ENCODE data around the gene ZNF678. TPM values are rescaled to one million over a fixed set of nuclear protein-coding genes. Genes with fewer than 3 reads are reported as not detected.

ZNF678 gene
- polyA plus RNA-seq, 1 of the 3 experiments (the other 2 are of a cell fraction) = 1.3 TPM

- TF ChIP-seq CTCF (IDR thresholded peaks at IDR 0.05) (no peak), FOXM1 (IDR thresholded peaks at IDR 0.05; ENCODE audit: low read depth) (no peak), MEF2A (IDR thresholded peaks at IDR 0.05; ENCODE audit: borderline replicate concordance, low read depth) (no peak)
Observed at GRCh38 chr1:227563324-227564201, at the start of gene ZNF678 (continued).

- Histone ChIP-seq H3K9me2 (no peaks in the 10 kb centered on the region), H3F3A (replicated peaks; ENCODE audit: insufficient read depth) (no peaks in the 10 kb centered on the region), H3K9me3 (peaks cover 3% of the 10 kb centered on the region; the same call in 1 of the 2 replicates), H3K9ac (no peak overlapping the region), H3K4me1 (ENCODE audit: control insufficient read depth in 1 of 2, insufficient read depth in 2 of 2, low read depth in 1 of 2, low read length in 1 of 2) (no peaks in the 10 kb centered on the region), H2AFZ (ENCODE audit: low read depth) (no peak overlapping the region), H3K4me2 (no peak overlapping the region), H3K79me2 (ENCODE audit: insufficient read depth) (no peaks in the 10 kb centered on the region), H3K4me3 (ENCODE audit: low read depth in 2 of 2, low read length in 1 of 2) (no peak overlapping the region), H3K36me3 (replicated peaks in 1 of 2; ENCODE audit: control insufficient read depth in 1 of 2, insufficient read depth in 2 of 2, low read length in 1 of 2) (no peaks in the 10 kb centered on the region), H3K27ac (ENCODE audit: low read depth in 2 of 2, low read length in 1 of 2) (no peak overlapping the region), H3K27me3 (ENCODE audit: insufficient read depth) (no peaks in the 10 kb centered on the region), H4K20me1 (ENCODE audit: insufficient read depth) (no peaks in the 10 kb centered on the region)
- CTCF ChIA-PET = no interaction called here
- POLR2A ChIA-PET = no interaction called here
- TF ChIP-seq USF1 (IDR thresholded peaks at IDR 0.05; ENCODE audit: borderline replicate concordance, low read depth) (no peak), RXRA (IDR thresholded peaks at IDR 0.05; ENCODE audit: borderline replicate concordance, low read depth) (no peak), MXI1 (IDR thresholded peaks at IDR 0.05; ENCODE audit: low read depth, low read length) (no peak), FOXM1 (IDR thresholded peaks at IDR 0.05; ENCODE audit: low read depth) (no peak), YY1 (IDR thresholded peaks at IDR 0.05; ENCODE audit: low read depth) (no peak), GATA2 (CRISPR knock-in tag; IDR thresholded peaks at IDR 0.05) (no peak), NRF1 (IDR thresholded peaks at IDR 0.05; ENCODE audit: low read depth, low read length) (no peak), POLR2AphosphoS5 (IDR thresholded peaks at IDR 0.05; ENCODE audit: low read depth, low read length) (no peak), IRF3 (IDR thresholded peaks at IDR 0.05; ENCODE audit: low read depth, low read length) (no peak), USF2 (IDR thresholded peaks at IDR 0.05; ENCODE audit: borderline replicate concordance, low read depth, low read length) (no peak), FOXJ3 (CRISPR knock-in tag; IDR thresholded peaks at IDR 0.05) (no peak), SIN3A (IDR thresholded peaks at IDR 0.05; ENCODE audit: borderline replicate concordance, low read depth, low read length) (no peak)
- WGBS (ENCODE audit: low lambda C conversion rate) = 35% methylated on average over 4 of the region's 4 CpGs
- no peak for DNase-seq
Observed at GRCh38 chr1:227518876-227519275, 44.5 kb upstream of the ZNF678 start.

Measured in SK-N-SH (cell line).